ENCODE results near the gene PDIA4.

DNA sequence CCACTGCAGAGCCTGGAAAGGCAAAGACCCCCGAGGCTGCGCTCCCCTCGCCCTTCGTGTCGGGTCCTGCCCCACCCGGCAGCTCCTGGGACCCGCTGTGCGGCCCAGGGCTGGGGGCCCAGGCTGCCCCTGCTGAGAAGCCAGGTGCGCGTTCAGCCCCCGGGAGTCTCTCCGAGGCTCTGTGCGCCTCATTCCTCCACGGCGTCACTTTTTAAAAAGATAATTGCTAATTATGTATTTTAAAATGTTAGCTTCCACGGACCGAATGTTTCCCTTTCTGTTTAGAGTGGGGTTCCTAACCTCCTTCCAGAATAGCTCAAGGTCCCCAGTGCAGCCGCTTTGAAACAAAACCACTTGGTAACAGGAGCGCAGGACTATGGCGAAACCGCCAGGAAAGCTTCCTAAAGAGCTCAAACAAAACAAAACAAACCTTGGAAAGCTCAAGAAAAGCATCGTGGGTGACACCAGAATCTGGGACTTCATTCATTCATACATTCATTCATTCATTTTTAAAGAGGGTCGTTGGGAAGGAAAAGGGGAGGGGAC is 45.6 kb downstream of the PDIA4 start:
- TF ChIP-seq GATA2 (IDR thresholded peaks at IDR 0.05; ENCODE audit: low read depth, low read length) = no peak
- no peak for TF ChIP-seq GATA3 (IDR thresholded peaks at IDR 0.05; ENCODE audit: low read depth, low read length)

Measured in SH-SY5Y (cell line).